ENCODE results near the gene SPPL3.

Gene SPPL3

GRCh38 chr12:120833849-120834248, 70.3 kb downstream of the SPPL3 start:
- Histone ChIP-seq H3K9ac (ENCODE audit: low read length) (no peak overlapping the region), H3K79me2 (ENCODE audit: insufficient read depth, low read length) (peaks cover 29% of the 10 kb centered on the region), H3F3A (ENCODE audit: insufficient read depth) (peaks cover 5% of the 10 kb centered on the region; the same call in 1 of the 2 replicates), H3K27me3 (ENCODE audit: low read length) (no peaks in the 10 kb centered on the region), H3K9me2 (replicated peaks; ENCODE audit: insufficient read depth, low read length) (no peaks in the 10 kb centered on the region), H2AFZ (ENCODE audit: low read depth, low read length, severe bottlenecking) (no peak overlapping the region), H3K9me3 (ENCODE audit: insufficient read depth, low read length) (no peaks in the 10 kb centered on the region), H3K27ac (ENCODE audit: low read depth, low read length) (no peak overlapping the region), H3K4me2 (ENCODE audit: low read depth, low read length, poor library complexity, severe bottlenecking) (no peak overlapping the region), H4K20me1 (ENCODE audit: low read depth, low read length) (peaks cover 38% of the 10 kb centered on the region), H3K36me3 (ENCODE audit: low read length) (no peaks in the 10 kb centered on the region), H3K4me3 (ENCODE audit: insufficient read depth, low read length, poor library complexity, severe bottlenecking) (no peak overlapping the region)
- TF ChIP-seq CTCF (IDR thresholded peaks at IDR 0.05; ENCODE audit: insufficient read depth, low read length, poor library complexity, severe bottlenecking) = no peak
- no peak for TF ChIP-seq EZH2phosphoT487 (conservative IDR thresholded peaks at IDR 0.05; ENCODE audit: low read length)

DNA sequence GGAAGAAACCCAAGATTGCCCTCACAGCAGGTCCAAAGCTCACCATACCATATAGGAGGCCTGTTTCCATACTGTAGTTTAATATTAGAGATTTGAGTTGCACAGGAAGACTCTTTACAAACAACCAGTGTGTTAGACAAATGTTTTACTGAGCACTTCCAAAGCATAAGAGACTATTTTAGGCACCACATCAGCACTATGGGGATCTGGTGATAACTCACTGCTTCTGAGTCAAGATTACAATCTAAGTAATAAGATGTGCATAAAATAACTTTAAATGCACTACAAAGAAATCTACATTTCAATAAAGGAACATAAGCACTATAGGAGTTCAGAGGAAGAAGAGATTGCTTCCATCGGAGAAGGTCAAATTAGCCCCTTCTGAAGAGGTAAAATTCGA, 71.4 kb downstream of the SPPL3 start:
- Histone ChIP-seq H3K79me2 (ENCODE audit: insufficient read depth, low read length) (peaks cover 25% of the 10 kb centered on the region), H3K9ac (ENCODE audit: low read length) (no peak overlapping the region), H3K27me3 (ENCODE audit: low read length) (no peaks in the 10 kb centered on the region), H3K9me2 (replicated peaks; ENCODE audit: insufficient read depth, low read length) (no peaks in the 10 kb centered on the region), H4K20me1 (ENCODE audit: low read depth, low read length) (peaks cover 35% of the 10 kb centered on the region), H3K9me3 (ENCODE audit: insufficient read depth, low read length) (no peaks in the 10 kb centered on the region), H2AFZ (ENCODE audit: low read depth, low read length, severe bottlenecking) (no peak overlapping the region), H3F3A (ENCODE audit: insufficient read depth) (peaks cover 5% of the 10 kb centered on the region; the same call in 1 of the 2 replicates), H3K27ac (ENCODE audit: low read depth, low read length) (no peak overlapping the region), H3K4me2 (ENCODE audit: low read depth, low read length, poor library complexity, severe bottlenecking) (no peak overlapping the region), H3K36me3 (ENCODE audit: low read length) (no peaks in the 10 kb centered on the region), H3K4me3 (ENCODE audit: insufficient read depth, low read length, poor library complexity, severe bottlenecking) (no peak overlapping the region)
- TF ChIP-seq CTCF (IDR thresholded peaks at IDR 0.05; ENCODE audit: insufficient read depth, low read length, poor library complexity, severe bottlenecking) (no peak), EZH2phosphoT487 (conservative IDR thresholded peaks at IDR 0.05; ENCODE audit: low read length) (no peak)

DNA sequence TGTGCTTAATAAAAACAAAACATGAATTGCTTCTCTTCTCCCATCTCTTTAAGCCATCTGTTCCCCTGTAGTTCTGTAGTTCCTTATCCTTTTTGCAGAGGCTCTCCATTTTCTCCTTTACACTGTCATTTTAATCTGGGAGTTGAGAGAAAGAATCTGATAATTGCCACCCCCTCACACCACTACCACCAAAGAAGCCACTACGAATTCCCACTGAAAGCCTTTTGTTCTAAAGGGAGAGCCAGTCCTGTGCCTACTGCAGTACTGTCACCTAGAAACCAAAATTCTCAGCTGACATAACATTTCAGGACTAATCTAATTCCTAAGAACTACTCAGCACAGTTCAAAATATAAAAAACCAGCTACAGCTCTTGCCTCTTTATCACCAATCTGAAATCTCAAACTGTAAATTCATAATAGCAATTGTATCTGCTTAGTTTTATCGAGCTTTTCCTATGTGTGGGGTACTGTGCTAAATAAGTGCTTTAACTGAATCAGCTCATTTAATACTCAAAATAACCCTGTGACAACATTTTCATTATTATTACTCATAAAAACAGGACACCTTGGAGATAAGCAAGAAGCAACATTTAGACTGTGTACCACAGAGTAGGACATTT, 72.4 kb downstream of the SPPL3 start:
- no peak for TF ChIP-seq CTCF (IDR thresholded peaks at IDR 0.05; ENCODE audit: insufficient read depth, low read length, poor library complexity, severe bottlenecking)
- no peak for TF ChIP-seq EZH2phosphoT487 (conservative IDR thresholded peaks at IDR 0.05; ENCODE audit: low read length)
- no peaks in the 10 kb centered on the region for H3K9me3 ChIP-seq (ENCODE audit: insufficient read depth, low read length)
- no peak overlapping the region for H2AFZ ChIP-seq (ENCODE audit: low read depth, low read length, severe bottlenecking)
- no peak overlapping the region for H3K4me3 ChIP-seq (ENCODE audit: insufficient read depth, low read length, poor library complexity, severe bottlenecking)
- no peak overlapping the region for H3K9ac ChIP-seq (ENCODE audit: low read length)
- H3K27ac ChIP-seq (ENCODE audit: low read depth, low read length) = no peak overlapping the region
- H3K9me2 ChIP-seq (replicated peaks; ENCODE audit: insufficient read depth, low read length) = no peaks in the 10 kb centered on the region
- peaks cover 5% of the 10 kb centered on the region; the same call in 1 of the 2 replicates for H3F3A ChIP-seq (ENCODE audit: insufficient read depth)
- H3K36me3 ChIP-seq (ENCODE audit: low read length) = no peaks in the 10 kb centered on the region
- no peaks in the 10 kb centered on the region for H3K27me3 ChIP-seq (ENCODE audit: low read length)
- H3K4me2 ChIP-seq (ENCODE audit: low read depth, low read length, poor library complexity, severe bottlenecking) = no peak overlapping the region
- H3K79me2 ChIP-seq (ENCODE audit: insufficient read depth, low read length) = peaks cover 23% of the 10 kb centered on the region
- H4K20me1 ChIP-seq (ENCODE audit: low read depth, low read length) = peaks cover 33% of the 10 kb centered on the region
